AG04450 (cell line): ENCODE measurements around the gene NUP153. TPM values are rescaled to one million over a fixed set of nuclear protein-coding genes. Genes with fewer than 3 reads are reported as not detected.
"Not testable (repeated sequence)": the region's sequence is repeated elsewhere in the genome, so short reads cannot be mapped to it uniquely, and the experiment has no call there.

Source experiments
- CTCF ChIA-PET: fragments of 300-600, 350-600 bp; formaldehyde crosslinking; extraction: SDS; loops from one replicate; lab custom pipeline; 2022; ENCODE audit warnings: antibody characterized with exemption, inconsistent platforms; lab: Charles Lee
- POLR2A ChIA-PET: fragments of 350-600 bp; formaldehyde crosslinking; extraction: SDS; loops from one replicate; lab custom pipeline; 2021; ENCODE audit warnings: antibody characterized with exemption, inconsistent platforms; lab: Yijun Ruan, JAX
- DNase-seq: peaks from one replicate; pipeline ENCODE4 v3.0.0-alpha.2; 2011; ENCODE audit warnings: low read depth, low spot score
- H3K27ac ChIP-seq: one replicate; pipeline ENCODE4 v1.5.1; 2012; ENCODE audit warnings: low read depth, low read length, control low read depth
- H3K27me3 ChIP-seq: one replicate; pipeline ENCODE4 v1.6.0; 2012; ENCODE audit warnings: low read length; ENCODE audit not compliant: control insufficient read depth, insufficient read depth
- H3K4me3 ChIP-seq: 2 replicates; pipeline ENCODE4 v1.5.1; 2011; ENCODE audit warnings: mild to moderate bottlenecking, low read depth, low read length, control low read depth
- H3K9me3 ChIP-seq: 2 replicates; pipeline ENCODE4 v1.5.1; 2012; ENCODE audit warnings: low read length; ENCODE audit not compliant: control insufficient read depth, insufficient read depth
- polyA plus RNA-seq: library from polyadenylated mRNA; depleted of rRNA; stranded (reverse); fragments of >200 nt; gene quantifications from 2 replicates; pipeline ENCODE4 v1.2.3, GENCODE V29; 2011
- TF ChIP-seq, protein P1 (sequence below): IDR thresholded peaks from 2 replicates; pipeline ENCODE4 v1.5.1; 2011; ENCODE audit warnings: low read depth, low read length, control low read depth, inconsistent platforms

The NUP153 gene
- polyA plus RNA-seq, 1 experiment, result 35.2 TPM

DNA sequence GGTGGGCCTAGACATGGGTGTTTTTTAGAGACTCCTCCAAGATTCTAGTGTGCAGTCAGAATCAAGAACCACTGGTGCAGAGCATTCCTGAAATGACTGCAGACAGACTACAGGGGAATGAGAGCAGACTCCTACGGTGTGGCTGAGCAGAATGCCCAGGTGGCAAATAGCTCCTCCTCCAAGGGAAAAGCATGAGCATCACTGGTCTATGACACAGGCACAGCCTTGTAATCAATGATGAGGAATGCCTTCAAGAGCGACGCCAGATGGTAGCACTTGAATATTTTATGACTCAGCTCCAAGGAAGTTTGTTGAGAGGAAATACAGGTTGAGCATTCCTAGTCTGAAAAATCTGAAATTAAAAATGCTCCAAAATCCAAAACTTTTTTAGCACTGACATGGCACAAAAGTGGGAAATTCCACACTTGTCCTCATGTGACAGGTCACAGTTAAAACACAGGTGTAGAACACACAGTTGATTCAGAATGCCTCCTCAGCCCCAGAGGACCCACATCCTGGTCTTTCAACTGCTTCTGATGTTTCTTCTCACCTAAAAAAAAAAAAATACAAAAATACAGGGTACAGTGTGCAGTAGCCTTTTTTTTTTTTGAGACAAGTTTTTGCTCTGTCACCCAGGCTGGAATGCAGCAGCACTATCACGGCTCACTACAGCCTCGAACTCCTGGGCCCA is 117.2 kb downstream of the NUP153 start:
- Histone ChIP-seq H3K4me3 (no peak overlapping the region), H3K27ac (peak overlapping the region; percentile 47), H3K27me3 (no peaks in the 10 kb centered on the region), H3K9me3 (no peaks in the 10 kb centered on the region)
- peak; percentile 83 for DNase-seq
- ChIA-PET POLR2A (interaction anchor here (0.6 to 1.9 kb wide), 3 partner anchors 10 to 160 kb away, joined by 6 to 8 read pairs (median 7); partner anchors contain the start of gene FAM8A1), CTCF (interaction anchor here (0.9 to 1.3 kb wide), 4 partner anchors 214 to 434 kb away, joined by 3 to 5 read pairs (median 4); no protein-coding TSS in a partner anchor)
- TF ChIP-seq, protein P1, sequence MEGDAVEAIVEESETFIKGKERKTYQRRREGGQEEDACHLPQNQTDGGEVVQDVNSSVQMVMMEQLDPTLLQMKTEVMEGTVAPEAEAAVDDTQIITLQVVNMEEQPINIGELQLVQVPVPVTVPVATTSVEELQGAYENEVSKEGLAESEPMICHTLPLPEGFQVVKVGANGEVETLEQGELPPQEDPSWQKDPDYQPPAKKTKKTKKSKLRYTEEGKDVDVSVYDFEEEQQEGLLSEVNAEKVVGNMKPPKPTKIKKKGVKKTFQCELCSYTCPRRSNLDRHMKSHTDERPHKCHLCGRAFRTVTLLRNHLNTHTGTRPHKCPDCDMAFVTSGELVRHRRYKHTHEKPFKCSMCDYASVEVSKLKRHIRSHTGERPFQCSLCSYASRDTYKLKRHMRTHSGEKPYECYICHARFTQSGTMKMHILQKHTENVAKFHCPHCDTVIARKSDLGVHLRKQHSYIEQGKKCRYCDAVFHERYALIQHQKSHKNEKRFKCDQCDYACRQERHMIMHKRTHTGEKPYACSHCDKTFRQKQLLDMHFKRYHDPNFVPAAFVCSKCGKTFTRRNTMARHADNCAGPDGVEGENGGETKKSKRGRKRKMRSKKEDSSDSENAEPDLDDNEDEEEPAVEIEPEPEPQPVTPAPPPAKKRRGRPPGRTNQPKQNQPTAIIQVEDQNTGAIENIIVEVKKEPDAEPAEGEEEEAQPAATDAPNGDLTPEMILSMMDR, result no peak

DNA sequence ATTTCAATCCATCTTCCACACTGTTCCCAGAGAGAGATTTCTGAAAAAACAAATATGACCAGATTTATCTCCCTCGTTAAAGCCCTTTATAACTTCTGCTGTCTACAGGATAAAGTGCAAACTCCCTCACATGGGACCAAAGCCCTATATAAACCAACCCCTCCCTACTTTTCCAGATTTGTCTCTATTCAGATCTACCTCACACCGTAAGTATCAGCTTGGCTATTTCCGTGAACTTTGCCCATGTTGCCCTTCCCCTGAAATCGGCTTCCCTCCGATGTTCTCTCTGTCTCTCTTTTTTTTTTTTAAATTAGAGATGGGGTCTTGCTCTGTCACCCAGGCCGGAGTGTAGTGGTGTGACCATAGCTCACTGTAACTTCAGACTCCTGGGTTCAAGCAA is 118.7 kb downstream of the NUP153 start:
- ChIA-PET POLR2A (no interaction called here), CTCF (interaction anchor here (0.6 kb wide), 1 partner anchor 369 kb away, joined by 3 read pairs; no protein-coding TSS in a partner anchor)
- DNase-seq, result no peak
- Histone ChIP-seq H3K27ac (no peak overlapping the region), H3K27me3 (no peaks in the 10 kb centered on the region), H3K9me3 (no peaks in the 10 kb centered on the region), H3K4me3 (no peak overlapping the region)
- TF ChIP-seq, protein P1, result no peak

DNA sequence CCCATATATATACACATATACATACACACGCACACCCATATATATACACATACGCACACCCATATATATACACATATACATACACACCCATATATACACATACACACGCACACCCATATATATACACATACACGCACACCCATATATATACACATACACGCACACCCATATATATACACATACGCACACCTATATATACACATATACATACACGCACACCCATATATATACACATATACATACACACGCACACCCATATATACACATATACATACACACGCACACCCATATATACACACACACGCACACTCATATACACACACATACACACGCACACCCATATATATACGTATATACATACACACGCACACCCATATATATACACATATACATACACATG is 120.1 kb downstream of the NUP153 start:
- H3K4me3 ChIP-seq, POLR2A ChIA-PET, H3K27ac ChIP-seq, CTCF ChIA-PET, DNase-seq, H3K9me3 ChIP-seq, H3K27me3 ChIP-seq: not testable (repeated sequence)

DNA sequence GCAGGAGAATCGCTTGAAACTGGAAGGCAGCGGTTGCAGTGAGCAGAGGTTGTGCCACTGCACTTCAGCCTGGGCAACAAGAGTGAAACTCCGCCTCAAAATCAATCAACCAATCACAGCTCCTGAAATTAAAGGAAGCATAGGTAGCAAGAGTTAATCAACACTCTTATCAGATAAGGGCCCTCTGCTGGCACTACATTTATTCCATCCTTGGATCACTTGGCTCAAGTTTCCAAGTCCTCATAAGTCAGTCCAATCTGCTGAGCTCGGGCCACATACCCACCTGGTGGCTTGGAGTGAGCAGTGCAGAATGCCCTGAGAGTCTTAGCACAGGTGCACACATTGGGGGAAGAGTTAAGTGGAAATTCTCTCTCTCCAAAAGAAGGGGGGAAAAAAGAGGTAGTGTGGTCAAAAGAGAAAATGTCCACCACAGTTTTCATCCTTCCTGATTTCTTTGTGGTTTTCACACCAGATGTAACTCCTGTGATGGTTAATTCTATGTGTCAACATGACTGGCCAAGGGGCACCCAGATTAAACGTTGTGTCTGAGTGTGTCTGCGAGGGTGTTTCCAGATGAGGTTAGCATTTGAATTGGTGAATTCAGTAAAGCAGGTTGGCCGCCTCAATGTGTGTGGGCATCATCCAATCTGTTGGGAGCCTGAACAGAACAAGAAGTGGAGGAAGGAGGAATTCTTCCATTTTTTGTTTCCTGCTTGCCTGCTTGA is 120.8 kb downstream of the NUP153 start:
- Histone ChIP-seq H3K4me3 (no peak overlapping the region), H3K9me3 (no peaks in the 10 kb centered on the region; the same call in 1 of the 2 replicates), H3K27me3 (no peaks in the 10 kb centered on the region), H3K27ac (no peak overlapping the region)
- ChIA-PET CTCF (interaction anchor here (0.7 to 2.8 kb wide), 5 partner anchors 45 to 439 kb away, joined by 3 to 34 read pairs (median 13); no protein-coding TSS in a partner anchor), POLR2A (no interaction called here)
- TF ChIP-seq, protein P1, result no peak
- DNase-seq, result no peak

DNA sequence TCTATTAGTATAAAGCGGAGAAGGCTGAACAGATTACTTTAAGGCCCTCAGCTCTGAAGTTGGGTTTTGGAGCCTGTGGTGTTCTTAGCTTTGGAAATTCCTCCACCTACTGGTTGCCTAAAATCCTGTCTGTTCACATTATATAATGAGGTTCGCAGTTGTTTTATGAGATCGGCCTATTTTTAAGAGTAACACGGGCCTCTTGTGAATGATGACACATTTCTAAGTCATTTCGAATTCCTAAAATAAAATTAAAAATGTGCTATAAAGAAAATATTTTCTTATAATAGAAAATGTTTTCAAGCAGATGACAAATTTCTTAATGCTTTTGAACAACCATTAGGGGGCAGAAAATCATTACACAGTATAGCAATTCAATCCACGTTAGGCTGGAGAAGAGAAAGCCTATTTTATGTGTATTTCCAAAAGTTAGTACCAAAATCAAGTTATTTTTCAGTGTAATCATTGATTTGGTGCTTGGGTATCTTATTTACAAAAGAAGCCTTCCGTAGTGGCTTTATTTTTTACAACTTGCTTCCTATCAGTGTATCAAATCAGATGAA is 122.4 kb downstream of the NUP153 start:
- no peak overlapping the region for H3K27ac ChIP-seq
- peak; percentile 64 for DNase-seq
- TF ChIP-seq, protein P1, result peak; percentile 80
- ChIA-PET POLR2A (interaction anchor here (0.6 to 0.7 kb wide), 2 partner anchors 16 to 427 kb away, joined by 3 to 7 read pairs; partner anchors contain the start of gene FAM8A1), CTCF (interaction anchor here (0.6 to 2.8 kb wide), 31 partner anchors 11 to 1072 kb away, joined by 3 to 34 read pairs (median 4); partner anchors contain the start of genes FAM8A1 and RBM24)
- H3K9me3 ChIP-seq, result no peaks in the 10 kb centered on the region; the same call in 1 of the 2 replicates
- H3K27me3 ChIP-seq, result no peaks in the 10 kb centered on the region
- H3K4me3 ChIP-seq, result no peak overlapping the region
